IMR-90 (cell line): ENCODE measurements around the gene PYGO2. TPM values are rescaled to one million over a fixed set of nuclear protein-coding genes. Genes with fewer than 3 reads are reported as not detected.

Experiments
- ATAC-seq: fragments of 200-7000 bp; cut with Tn5 transposase; 2 replicates; pipeline ENCODE4 v1.9.1; 2020; ENCODE audit warnings: low read depth, mild to moderate bottlenecking, moderate library complexity
- BruUV-seq: library from RNA; stranded (reverse); fragments of 400-500 nt; replicated peaks from 2 replicates; lab custom pipeline; 2021; lab: Mats Ljungman, UMichigan
- CTCF ChIA-PET: fragments of 300-600 bp; formaldehyde crosslinking; extraction: SDS; loops from one replicate; lab custom pipeline; 2021; ENCODE audit warnings: antibody characterized with exemption; lab: Yijun Ruan, JAX
- POLR2A ChIA-PET: fragments of 300-600 bp; sonication (Branson Sonifier 250); formaldehyde crosslinking; loops from one replicate; lab custom pipeline; 2022; ENCODE audit warnings: antibody characterized with exemption; ENCODE audit not compliant: unreplicated experiment; lab: Charles Lee
- DNase-seq: peaks from one replicate; pipeline ENCODE4 v3.0.0; 2013
- H2AFZ ChIP-seq: replicated peaks from 2 replicates; pipeline ENCODE3; 2013; ENCODE audit warnings: low read length, mild to moderate bottlenecking; ENCODE audit not compliant: poor library complexity
- H2AK5ac ChIP-seq: 2 replicates; pipeline ENCODE4 v1.6.1; 2013; ENCODE audit warnings: low read depth, low read length, inconsistent platforms
- H2AK9ac ChIP-seq: replicated peaks from 2 replicates; pipeline ENCODE3; 2013; ENCODE audit warnings: mild to moderate bottlenecking, low read depth, low read length, moderate library complexity; ENCODE audit not compliant: poor library complexity
- H2BK120ac ChIP-seq: 2 replicates; pipeline ENCODE4 v1.6.1; 2013; ENCODE audit warnings: low read depth, low read length, inconsistent platforms
- H2BK15ac ChIP-seq: 3 replicates; pipeline ENCODE4 v1.6.1; 2013; ENCODE audit warnings: low read depth, low read length, inconsistent platforms
- H2BK20ac ChIP-seq: 2 replicates; pipeline ENCODE4 v1.6.1; 2013; ENCODE audit warnings: low read depth, mild to moderate bottlenecking, inconsistent platforms, low read length, moderate library complexity
- H2BK5ac ChIP-seq: 2 replicates; pipeline ENCODE4 v1.6.1; 2013; ENCODE audit warnings: mild to moderate bottlenecking, low read depth, low read length, inconsistent platforms; ENCODE audit not compliant: poor library complexity, severe bottlenecking
- H3K14ac ChIP-seq: replicated peaks from 2 replicates; pipeline ENCODE4 v1.6.1; 2013; ENCODE audit warnings: low read depth, low read length, inconsistent platforms
- H3K18ac ChIP-seq: 2 replicates; pipeline ENCODE4 v1.6.1; 2013; ENCODE audit warnings: low read depth, low read length, control low read depth
- H3K23ac ChIP-seq: 2 replicates; pipeline ENCODE4 v1.6.1; 2013; ENCODE audit warnings: low read depth, low read length, inconsistent platforms
- H3K27ac ChIP-seq: 2 replicates; pipeline ENCODE4 v1.5.1; 2013; ENCODE audit warnings: mild to moderate bottlenecking, control low read depth, low read length; ENCODE audit not compliant: insufficient read depth
- H3K27me3 ChIP-seq: 2 replicates; pipeline ENCODE4 v1.6.1; 2013; ENCODE audit warnings: low read length; ENCODE audit not compliant: control insufficient read depth, insufficient read depth
- H3K36me3 ChIP-seq: 2 replicates; pipeline ENCODE4 v1.6.1; 2013; ENCODE audit warnings: low read length, mixed read lengths; ENCODE audit not compliant: control insufficient read depth, insufficient read depth
- H3K4ac ChIP-seq: 2 replicates; pipeline ENCODE4 v1.6.1; 2013; ENCODE audit warnings: low read depth, low read length, inconsistent platforms
- H3K4me1 ChIP-seq: 2 replicates; pipeline ENCODE4 v1.6.1; 2013; ENCODE audit warnings: low read length, mixed read lengths; ENCODE audit not compliant: control insufficient read depth, insufficient read depth
- H3K4me2 ChIP-seq: 2 replicates; pipeline ENCODE4 v1.6.1; 2013; ENCODE audit warnings: low read depth, mild to moderate bottlenecking, control low read depth, low read length, moderate library complexity
- H3K4me3 ChIP-seq: 2 replicates; pipeline ENCODE4 v1.5.1; 2013; ENCODE audit warnings: low read depth, mild to moderate bottlenecking, control low read depth, low read length, moderate library complexity; ENCODE audit not compliant: insufficient read depth
- H3K56ac ChIP-seq: 2 replicates; pipeline ENCODE4 v1.6.1; 2013; ENCODE audit warnings: low read length, inconsistent platforms; ENCODE audit not compliant: insufficient read depth; ENCODE audit errors: extremely low read depth
- H3K79me1 ChIP-seq, 2 experiments: 2 replicates each; pipeline ENCODE4 v1.6.1; 2013; ENCODE audit warnings: low read length in 2 of 2, inconsistent platforms in 1 of 2, low read depth in 1 of 2
- H3K9ac ChIP-seq: 2 replicates; pipeline ENCODE4 v1.6.1; 2013; ENCODE audit warnings: low read depth, low read length, control low read depth
- H3K9me1 ChIP-seq: 2 replicates; pipeline ENCODE4 v1.6.1; 2013; ENCODE audit warnings: low read length, inconsistent platforms; ENCODE audit not compliant: insufficient read depth
- H3K9me3 ChIP-seq: 2 replicates; pipeline ENCODE4 v1.6.1; 2013; ENCODE audit warnings: low read length; ENCODE audit not compliant: control insufficient read depth, insufficient read depth
- H4K20me1 ChIP-seq: 2 replicates; pipeline ENCODE4 v1.6.1; 2013; ENCODE audit warnings: low read length, inconsistent platforms; ENCODE audit not compliant: insufficient read depth
- H4K5ac ChIP-seq: 2 replicates; pipeline ENCODE4 v1.6.1; 2013; ENCODE audit warnings: mild to moderate bottlenecking, low read depth, low read length, control low read depth
- H4K8ac ChIP-seq, 2 experiments: 2 replicates each; pipeline ENCODE4 v1.6.1; 2013; ENCODE audit warnings: low read depth in 2 of 2, low read length in 2 of 2, control low read depth in 1 of 2, inconsistent platforms in 1 of 2
- H4K91ac ChIP-seq: 2 replicates; pipeline ENCODE4 v1.6.1; 2013; ENCODE audit warnings: low read depth, low read length, inconsistent platforms; ENCODE audit not compliant: insufficient read depth
- BHLHE40 ChIP-seq: fragments of 150-350 bp; IDR thresholded peaks from 2 replicates; pipeline ENCODE4 v1.6.1; 2016; ENCODE audit warnings: mild to moderate bottlenecking, low read depth, low read length
- CHD1 ChIP-seq: IDR thresholded peaks from 2 replicates; pipeline ENCODE4 v1.6.1; 2012; ENCODE audit warnings: low read depth, low read length, improper control_type of control experiment
- FOS ChIP-seq: fragments of 150-350 bp; IDR thresholded peaks from 2 replicates; pipeline ENCODE4 v1.6.1; 2016; ENCODE audit warnings: low read depth, low read length
- MAFK ChIP-seq: IDR thresholded peaks from 2 replicates; pipeline ENCODE4 v1.6.1; 2012; ENCODE audit warnings: low read depth, low read length, improper control_type of control experiment
- MAZ ChIP-seq: IDR thresholded peaks from 2 replicates; pipeline ENCODE4 v1.6.1; 2012; ENCODE audit warnings: low read depth, mild to moderate bottlenecking, low read length, improper control_type of control experiment, moderate library complexity, borderline replicate concordance
- MXI1 ChIP-seq: IDR thresholded peaks from 2 replicates; pipeline ENCODE4 v1.6.1; 2012; ENCODE audit warnings: low read depth, mild to moderate bottlenecking, low read length, moderate library complexity, borderline replicate concordance
- NFE2L2 ChIP-seq: fragments of 150-350 bp; IDR thresholded peaks from 2 replicates; pipeline ENCODE4 v1.6.1; 2016; ENCODE audit warnings: low read depth, mild to moderate bottlenecking, low read length
- RAD21 ChIP-seq: IDR thresholded peaks from 2 replicates; pipeline ENCODE4 v1.6.1; 2012; ENCODE audit warnings: low read length, improper control_type of control experiment
- RFX5 ChIP-seq: IDR thresholded peaks from 2 replicates; pipeline ENCODE4 v1.8.0; 2012; ENCODE audit warnings: low read depth, mild to moderate bottlenecking, low read length, moderate library complexity
- SMC3 ChIP-seq: fragments of 150-350 bp; IDR thresholded peaks from 2 replicates; pipeline ENCODE4 v1.6.1; 2016; ENCODE audit warnings: low read depth, mild to moderate bottlenecking, antibody characterized with exemption, low read length, moderate library complexity
- WGBS, 2 experiments: methylation state at CpG; one replicate each; pipeline versions ENCODE4 v1.1.5 to v1.1.7; 2013; ENCODE audit warnings: missing lambda C conversion rate in 2 of 2; ENCODE audit not compliant: insufficient read length in 1 of 2; ENCODE audit errors: extremely low coverage in 2 of 2; 5-methylcytosine and 5-hydroxymethylcytosine counted together
- dilution Hi-C: fragments of 300-500 bp; cut with HindIII; formaldehyde crosslinking; loops from one replicate; pipeline ENCODE4 v1.14.3; 2018; ENCODE audit warnings: low sequenced_read_pairs; ENCODE audit not compliant: unreplicated experiment
- in situ Hi-C: fragments of 300-500 bp; cut with MboI; formaldehyde crosslinking; loops from 3 replicates; pipeline ENCODE4 v1.14.3; 2019; ENCODE audit warnings: low sequenced_read_pairs, inconsistent platforms, mixed read lengths
- intact Hi-C: fragments of 100-400 bp; cut with micrococcal nuclease; formaldehyde crosslinking; loops from 2 replicates; pipeline ENCODE4 v1.10.0; 2022
- polyA plus RNA-seq, 3 experiments: library from polyadenylated mRNA; depleted of rRNA; stranded (reverse); fragments of >200 nt; gene quantifications; 2 replicates each; pipeline ENCODE4 v1.2.3, GENCODE V29; 2012; ENCODE audit warnings: low replicate concordance in 1 of 3
- total RNA-seq: library from RNA; depleted of rRNA; stranded (reverse); fragments of >200 nt; gene quantifications from 2 replicates; pipeline ENCODE4 v1.2.3, GENCODE V29; 2012
- TF ChIP-seq, protein P1 (sequence below): conservative IDR thresholded peaks from 2 replicates; pipeline ENCODE4 v1.5.1; 2012; ENCODE audit warnings: mild to moderate bottlenecking, low read depth, low read length, improper control_type of control experiment

The PYGO2 gene
- total and polyA plus RNA-seq, 2 of the 4 experiments (the other 2 are of a cell fraction), result 5.4 to 14.8 TPM

DNA sequence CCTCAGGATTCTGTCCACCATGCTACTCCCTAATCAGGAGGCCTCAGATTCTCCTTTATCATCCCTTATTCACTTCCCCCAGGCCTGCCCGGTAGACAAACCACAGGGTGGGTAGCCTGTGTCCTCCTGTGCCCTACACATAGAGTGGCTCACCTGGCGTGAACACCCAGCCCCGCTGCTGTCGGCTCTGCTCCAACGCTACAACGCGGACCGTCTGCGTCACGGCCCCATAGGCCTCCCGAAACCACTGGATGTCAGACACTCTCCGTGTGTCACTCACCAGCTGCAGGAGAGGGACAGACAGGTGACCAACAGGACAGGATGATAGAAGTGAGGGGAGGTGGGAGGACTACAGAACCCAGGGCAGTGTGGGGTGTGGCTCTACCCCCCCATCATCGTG is 35.4 kb downstream of the PYGO2 start:
- H3K18ac ChIP-seq, result no peak overlapping the region
- no peak overlapping the region for H3K23ac ChIP-seq
- no peaks in the 10 kb centered on the region for H4K20me1 ChIP-seq
- POLR2A ChIA-PET, result no interaction called here
- H2AK5ac ChIP-seq, result no peak overlapping the region
- H3K4me1 ChIP-seq, result no peaks in the 10 kb centered on the region
- DNase-seq, result no peak
- H3K14ac ChIP-seq, result no peak overlapping the region
- H3K27ac ChIP-seq, result no peak overlapping the region
- no peak overlapping the region for H3K4ac ChIP-seq
- H3K79me1 ChIP-seq, result no peaks in the 10 kb centered on the region
- H2BK20ac ChIP-seq, result no peak overlapping the region
- no peak overlapping the region for H3K4me2 ChIP-seq
- no peak overlapping the region for H2AFZ ChIP-seq
- no peak overlapping the region for H2BK120ac ChIP-seq
- H2BK5ac ChIP-seq, result no peak overlapping the region
- in situ Hi-C loops, result no loop called here
- CTCF ChIA-PET, result no interaction called here
- dilution Hi-C loops, result no loop called here
- no peak overlapping the region for H4K5ac ChIP-seq
- no TSS peak for BruUV-seq
- TF ChIP-seq BHLHE40 (no peak), FOS (no peak), SMC3 (no peak), MAFK (no peak), RFX5 (no peak), MXI1 (no peak), CHD1 (no peak), RAD21 (no peak), NFE2L2 (no peak), MAZ (no peak)
- TF ChIP-seq, protein P1, sequence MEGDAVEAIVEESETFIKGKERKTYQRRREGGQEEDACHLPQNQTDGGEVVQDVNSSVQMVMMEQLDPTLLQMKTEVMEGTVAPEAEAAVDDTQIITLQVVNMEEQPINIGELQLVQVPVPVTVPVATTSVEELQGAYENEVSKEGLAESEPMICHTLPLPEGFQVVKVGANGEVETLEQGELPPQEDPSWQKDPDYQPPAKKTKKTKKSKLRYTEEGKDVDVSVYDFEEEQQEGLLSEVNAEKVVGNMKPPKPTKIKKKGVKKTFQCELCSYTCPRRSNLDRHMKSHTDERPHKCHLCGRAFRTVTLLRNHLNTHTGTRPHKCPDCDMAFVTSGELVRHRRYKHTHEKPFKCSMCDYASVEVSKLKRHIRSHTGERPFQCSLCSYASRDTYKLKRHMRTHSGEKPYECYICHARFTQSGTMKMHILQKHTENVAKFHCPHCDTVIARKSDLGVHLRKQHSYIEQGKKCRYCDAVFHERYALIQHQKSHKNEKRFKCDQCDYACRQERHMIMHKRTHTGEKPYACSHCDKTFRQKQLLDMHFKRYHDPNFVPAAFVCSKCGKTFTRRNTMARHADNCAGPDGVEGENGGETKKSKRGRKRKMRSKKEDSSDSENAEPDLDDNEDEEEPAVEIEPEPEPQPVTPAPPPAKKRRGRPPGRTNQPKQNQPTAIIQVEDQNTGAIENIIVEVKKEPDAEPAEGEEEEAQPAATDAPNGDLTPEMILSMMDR, result no peak
- H2AK9ac ChIP-seq, result no peak overlapping the region
- WGBS, 2 experiments, result 96% methylated on average over 9 of the region's 13 CpGs; no CpG with 5 or more reads in 1 of the 2 experiments
- H3K27me3 ChIP-seq, result no peaks in the 10 kb centered on the region
- H3K9ac ChIP-seq, result no peak overlapping the region
- no peak for ATAC-seq
- H4K8ac ChIP-seq, result no peak overlapping the region
- H3K56ac ChIP-seq, result no peak overlapping the region
- H2BK15ac ChIP-seq, result no peak overlapping the region
- no peak overlapping the region for H3K4me3 ChIP-seq
- H3K36me3 ChIP-seq, result peaks cover 25% of the 10 kb centered on the region
- no peak overlapping the region for H4K91ac ChIP-seq
- H3K9me1 ChIP-seq, result no peaks in the 10 kb centered on the region
- intact Hi-C loops, result no loop called here
- no peaks in the 10 kb centered on the region for H3K9me3 ChIP-seq
